Esophagus (tissue), 2 donors: ENCODE data around the gene TSPAN9. TPM values are rescaled to one million over a fixed set of nuclear protein-coding genes. Genes with fewer than 3 reads are reported as not detected.

Experiments
- H3K27ac ChIP-seq, 2 donors: one replicate each; pipeline ENCODE4 v1.5.1; 2013; ENCODE audit warnings: low read depth in 2 of 2, mild to moderate bottlenecking in 2 of 2, inconsistent platforms in 1 of 2, low read length in 1 of 2, moderate library complexity in 1 of 2
- H3K27me3 ChIP-seq, 2 donors: one replicate each; pipeline ENCODE4 v1.6.1; 2013; ENCODE audit warnings: low read length in 2 of 2, control low read depth in 1 of 2, mild to moderate bottlenecking in 1 of 2; ENCODE audit not compliant: insufficient read depth in 2 of 2, control insufficient read depth in 1 of 2
- H3K36me3 ChIP-seq, 2 donors: one replicate each; pipeline ENCODE4 v1.6.1; 2013; ENCODE audit warnings: low read length in 1 of 2; ENCODE audit not compliant: control insufficient read depth in 2 of 2, insufficient read depth in 2 of 2
- H3K4me1 ChIP-seq, 2 donors: one replicate each; pipeline ENCODE4 v1.6.1; 2013; ENCODE audit warnings: low read length in 1 of 2; ENCODE audit not compliant: control insufficient read depth in 2 of 2, insufficient read depth in 2 of 2
- H3K4me3 ChIP-seq, 2 donors: one replicate each; pipeline ENCODE4 v1.5.1; 2013; ENCODE audit warnings: low read length in 2 of 2, mild to moderate bottlenecking in 2 of 2, low read depth in 1 of 2, moderate library complexity in 1 of 2
- H3K9me3 ChIP-seq, 2 donors: one replicate each; pipeline ENCODE4 v1.6.1; 2013; ENCODE audit warnings: mild to moderate bottlenecking in 2 of 2, low read depth in 1 of 2, low read length in 1 of 2, moderate library complexity in 1 of 2; ENCODE audit not compliant: control insufficient read depth in 2 of 2, insufficient read depth in 1 of 2
- WGBS, 2 donors: extraction: QIAGEN DNeasy Blood & Tissue Kit; methylation state at CpG; one replicate each; pipeline ENCODE4 v1.1.7; 2013; 5-methylcytosine and 5-hydroxymethylcytosine counted together
- polyA plus RNA-seq, 2 donors: library from polyadenylated mRNA; stranded (reverse); fragments of 200-250 nt; gene quantifications; one replicate each; pipeline ENCODE4 v1.2.3, GENCODE V29; 2013
- donor health status: healthy with polysubstance abuse.
- donor health status: Bipolar disorder and iron deficiency.

The TSPAN9 gene
- polyA plus RNA-seq, 2 donors: 8.2 to 9.2 TPM

- H3K9me3 ChIP-seq: no peaks in the 10 kb centered on the region
- H3K36me3 ChIP-seq: peaks cover 5 to 18% of the 10 kb centered on the region in 2 donors
- WGBS, 2 donors: 92 to 94% methylated on average over 4 of the region's 4 CpGs
- H3K27ac ChIP-seq: no peak overlapping the region
- H3K4me1 ChIP-seq: peaks cover 0 to 3% of the 10 kb centered on the region in 2 donors
- no peak overlapping the region for H3K4me3 ChIP-seq
- no peaks in the 10 kb centered on the region for H3K27me3 ChIP-seq
These were observed 34.4 kb upstream of the TSPAN9 start for GRCh38 chr12:3042826-3043225.

- peaks cover 0 to 3% of the 10 kb centered on the region in 2 donors for H3K4me1 ChIP-seq
- H3K27ac ChIP-seq: no peak overlapping the region
- H3K4me3 ChIP-seq: no peak overlapping the region
- WGBS, 2 donors: 89 to 92% methylated on average over 7 of the region's 7 CpGs
- H3K36me3 ChIP-seq: peaks cover 0 to 12% of the 10 kb centered on the region in 2 donors
- no peaks in the 10 kb centered on the region for H3K9me3 ChIP-seq
- H3K27me3 ChIP-seq: no peaks in the 10 kb centered on the region
These were observed 33.8 kb upstream of the TSPAN9 start for GRCh38 chr12:3043406-3043805.

GRCh38 chr12:3044141-3044630 lies 33.0 kb upstream of the TSPAN9 start:
- Histone ChIP-seq H3K27me3 (no peaks in the 10 kb centered on the region), H3K4me1 (peaks cover 0 to 3% of the 10 kb centered on the region in 2 donors), H3K36me3 (peaks cover 0 to 9% of the 10 kb centered on the region in 2 donors), H3K9me3 (no peaks in the 10 kb centered on the region), H3K27ac (no peak overlapping the region), H3K4me3 (no peak overlapping the region)
- WGBS, 2 donors: 73 to 74% methylated on average over 8 of the region's 8 CpGs

DNA sequence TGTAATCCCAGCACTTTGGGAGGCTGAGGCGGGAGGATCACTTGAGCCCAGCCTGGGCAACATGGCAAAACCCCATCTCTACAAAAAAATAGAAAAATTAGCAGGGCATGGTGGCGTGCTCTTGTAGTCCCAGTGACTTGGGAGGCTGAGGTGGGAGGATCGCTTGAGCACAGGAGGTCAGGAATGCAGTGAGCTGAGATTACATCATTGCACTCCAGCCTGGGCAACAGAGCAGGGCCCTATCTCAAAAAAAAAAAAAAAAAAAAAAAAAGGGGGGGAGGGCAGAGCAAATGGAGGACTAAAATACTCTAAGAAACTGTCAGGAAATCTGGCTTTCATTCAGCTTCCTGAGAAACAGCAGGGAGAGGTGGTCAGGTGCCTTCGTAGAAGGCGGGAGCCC lies 31.7 kb upstream of the TSPAN9 start:
- peaks cover 0 to 3% of the 10 kb centered on the region in 2 donors for H3K9me3 ChIP-seq
- 82 to 93% methylated on average over 5 of the region's 5 CpGs for WGBS, 2 donors
- peaks cover 0 to 3% of the 10 kb centered on the region in 2 donors for H3K4me1 ChIP-seq
- no peak overlapping the region for H3K4me3 ChIP-seq
- H3K27ac ChIP-seq: no peak overlapping the region
- no peaks in the 10 kb centered on the region for H3K27me3 ChIP-seq
- peaks cover 0 to 5% of the 10 kb centered on the region in 2 donors for H3K36me3 ChIP-seq

DNA sequence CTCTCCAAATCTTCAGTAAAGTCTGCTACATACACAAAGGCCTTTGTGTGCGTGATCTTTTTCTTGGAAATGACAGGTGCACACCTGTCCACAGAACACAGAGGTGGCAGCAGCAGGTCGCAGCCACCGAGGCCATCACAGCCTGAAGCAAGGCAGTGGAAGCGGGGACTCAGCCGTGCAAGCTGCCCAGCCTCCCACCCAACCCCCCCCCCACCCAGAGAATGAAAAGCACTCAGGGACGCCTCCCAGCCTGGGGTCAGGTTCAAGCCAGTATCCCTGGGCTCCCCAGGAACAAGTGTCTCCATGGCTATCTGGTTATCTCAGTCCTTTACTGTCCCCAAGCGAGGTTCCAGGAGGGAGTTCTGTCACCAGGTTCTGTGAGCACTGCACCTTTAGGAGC lies 31.2 kb upstream of the TSPAN9 start:
- Histone ChIP-seq H3K4me1 (peaks cover 0 to 3% of the 10 kb centered on the region in 2 donors), H3K27me3 (no peaks in the 10 kb centered on the region), H3K27ac (no peak overlapping the region), H3K9me3 (peaks cover 0 to 3% of the 10 kb centered on the region in 2 donors), H3K36me3 (peaks cover 0 to under 1% of the 10 kb centered on the region in 2 donors), H3K4me3 (no peak overlapping the region)
- 60 to 68% methylated on average over 7 of the region's 7 CpGs for WGBS, 2 donors

DNA sequence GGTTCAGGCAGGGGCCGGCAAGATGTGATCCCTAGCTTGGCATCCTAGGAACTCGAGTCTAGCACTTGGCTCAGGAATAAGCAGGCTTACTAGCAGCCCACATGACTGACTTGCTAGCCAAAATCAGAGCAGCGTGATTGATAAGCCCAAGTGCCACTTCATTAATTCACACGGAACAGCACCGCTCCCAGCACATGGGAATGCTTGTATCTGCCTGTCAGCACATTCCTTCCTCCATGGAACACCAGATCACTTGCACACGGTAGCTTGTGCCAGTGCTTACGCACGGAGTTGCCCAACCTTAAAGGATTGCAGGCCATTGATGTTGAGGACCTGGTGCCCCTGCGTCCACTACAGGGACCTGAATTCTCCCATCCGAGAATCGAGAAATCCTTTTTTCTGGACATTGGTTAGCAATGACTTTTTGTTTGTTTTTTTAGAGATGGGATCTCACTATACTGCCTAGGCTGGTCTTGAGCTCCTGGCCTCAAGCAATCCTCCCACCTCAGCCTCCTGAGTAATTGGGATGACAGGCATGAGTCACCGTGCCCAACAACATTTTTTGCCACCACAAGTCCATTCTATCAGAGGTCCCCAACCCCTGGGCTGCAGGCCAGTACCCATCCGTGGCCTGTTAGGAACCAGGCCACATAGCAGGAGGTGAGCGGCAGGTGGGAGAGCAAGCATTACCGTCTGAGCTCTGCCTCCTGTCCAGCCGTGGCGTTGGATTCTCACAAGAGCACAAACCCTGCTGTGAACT lies 30.6 kb upstream of the TSPAN9 start:
- Histone ChIP-seq H3K27ac (no peak overlapping the region), H3K36me3 (no peaks in the 10 kb centered on the region), H3K4me3 (no peak overlapping the region), H3K27me3 (no peaks in the 10 kb centered on the region), H3K9me3 (peaks cover 0 to 3% of the 10 kb centered on the region in 2 donors), H3K4me1 (peaks cover 0 to 3% of the 10 kb centered on the region in 2 donors)
- WGBS, 2 donors: 68 to 74% methylated on average over 17 of the region's 17 CpGs

- no peaks in the 10 kb centered on the region for H3K36me3 ChIP-seq
- no peaks in the 10 kb centered on the region for H3K27me3 ChIP-seq
- 52 to 56% methylated on average over 8 of the region's 8 CpGs for WGBS, 2 donors
- peaks cover 0 to 3% of the 10 kb centered on the region in 2 donors for H3K4me1 ChIP-seq
- peaks cover 0 to 3% of the 10 kb centered on the region in 2 donors for H3K9me3 ChIP-seq
- no peak overlapping the region for H3K4me3 ChIP-seq
- H3K27ac ChIP-seq: no peak overlapping the region
These were observed 29.2 kb upstream of the TSPAN9 start for GRCh38 chr12:3047961-3048360.

DNA sequence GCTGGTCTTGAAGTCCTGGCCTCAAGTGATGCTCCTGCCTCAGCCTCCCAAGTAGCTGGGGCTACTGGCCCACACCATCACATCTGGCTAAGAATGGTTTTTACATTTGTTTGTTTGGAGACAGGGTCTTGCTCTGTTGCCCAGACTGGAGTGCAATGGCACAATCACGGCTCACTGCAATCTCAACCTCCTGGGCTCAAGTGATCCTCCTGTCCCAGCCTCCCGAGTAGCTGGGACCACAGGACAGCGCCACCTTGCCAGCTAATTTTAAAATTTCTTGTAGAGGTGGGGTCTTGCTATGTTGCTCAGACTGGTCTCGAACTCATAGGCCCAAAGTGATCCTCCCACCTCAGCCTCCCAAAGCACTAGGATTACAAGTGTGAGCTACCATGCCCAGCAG lies 28.6 kb upstream of the TSPAN9 start:
- no peak overlapping the region for H3K27ac ChIP-seq
- WGBS, 2 donors: 93 to 97% methylated on average over 4 of the region's 4 CpGs
- no peaks in the 10 kb centered on the region for H3K27me3 ChIP-seq
- H3K4me3 ChIP-seq: no peak overlapping the region
- no peaks in the 10 kb centered on the region for H3K36me3 ChIP-seq
- peaks cover 0 to 3% of the 10 kb centered on the region in 2 donors for H3K9me3 ChIP-seq
- peaks cover 0 to 3% of the 10 kb centered on the region in 2 donors for H3K4me1 ChIP-seq

- Histone ChIP-seq H3K27me3 (no peaks in the 10 kb centered on the region), H3K36me3 (no peaks in the 10 kb centered on the region), H3K4me3 (no peak overlapping the region), H3K9me3 (peaks cover 0 to 3% of the 10 kb centered on the region in 2 donors), H3K27ac (no peak overlapping the region), H3K4me1 (peaks cover 0 to 3% of the 10 kb centered on the region in 2 donors)
- WGBS, 2 donors: 71 to 78% methylated on average over 9 of the region's 9 CpGs
These were observed 28.0 kb upstream of the TSPAN9 start for GRCh38 chr12:3049176-3049575.
